ENCODE data around the gene SPEN. TPM values are rescaled to one million over a fixed set of nuclear protein-coding genes. Genes with fewer than 3 reads are reported as not detected.
"Not testable (repeated sequence)": the region's sequence is repeated elsewhere in the genome, so short reads cannot be mapped to it uniquely, and the experiment has no call there.

SPEN gene
- polyA plus RNA-seq, 1 donor (not counting 4 experiments of a cell fraction or from before 2014, with no cell fraction given): 8.9 TPM

- no peaks in the 10 kb centered on the region for H4K20me1 ChIP-seq (ENCODE audit: control insufficient read depth, extremely low read depth, insufficient read depth, low read length)
- H3K27ac ChIP-seq (ENCODE audit: control insufficient read depth, insufficient read depth, low read length): no peak overlapping the region
- no peak for DNase-seq (ENCODE audit: low read depth, low spot score)
- H3K9ac ChIP-seq (ENCODE audit: control insufficient read depth, extremely low read depth, insufficient read depth, low read length): no peak overlapping the region
- H3K36me3 ChIP-seq (ENCODE audit: control insufficient read depth in 2 of 2, extremely low read depth in 1 of 2, insufficient read depth in 2 of 2, low read length in 2 of 2): peaks cover 9 to 25% of the 10 kb centered on the region in 2 experiments
- H3K4me2 ChIP-seq (ENCODE audit: control insufficient read depth, extremely low read depth, insufficient read depth, low read depth, low read length): no peak overlapping the region
- no peak overlapping the region for H2AFZ ChIP-seq (ENCODE audit: control insufficient read depth, low read length)
- TF ChIP-seq, protein P1, sequence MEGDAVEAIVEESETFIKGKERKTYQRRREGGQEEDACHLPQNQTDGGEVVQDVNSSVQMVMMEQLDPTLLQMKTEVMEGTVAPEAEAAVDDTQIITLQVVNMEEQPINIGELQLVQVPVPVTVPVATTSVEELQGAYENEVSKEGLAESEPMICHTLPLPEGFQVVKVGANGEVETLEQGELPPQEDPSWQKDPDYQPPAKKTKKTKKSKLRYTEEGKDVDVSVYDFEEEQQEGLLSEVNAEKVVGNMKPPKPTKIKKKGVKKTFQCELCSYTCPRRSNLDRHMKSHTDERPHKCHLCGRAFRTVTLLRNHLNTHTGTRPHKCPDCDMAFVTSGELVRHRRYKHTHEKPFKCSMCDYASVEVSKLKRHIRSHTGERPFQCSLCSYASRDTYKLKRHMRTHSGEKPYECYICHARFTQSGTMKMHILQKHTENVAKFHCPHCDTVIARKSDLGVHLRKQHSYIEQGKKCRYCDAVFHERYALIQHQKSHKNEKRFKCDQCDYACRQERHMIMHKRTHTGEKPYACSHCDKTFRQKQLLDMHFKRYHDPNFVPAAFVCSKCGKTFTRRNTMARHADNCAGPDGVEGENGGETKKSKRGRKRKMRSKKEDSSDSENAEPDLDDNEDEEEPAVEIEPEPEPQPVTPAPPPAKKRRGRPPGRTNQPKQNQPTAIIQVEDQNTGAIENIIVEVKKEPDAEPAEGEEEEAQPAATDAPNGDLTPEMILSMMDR (optimal IDR thresholded peaks at IDR 0.05 in 1 of 3, IDR thresholded peaks at IDR 0.05 in 1 of 3, conservative IDR thresholded peaks at IDR 0.05 in 1 of 3; ENCODE audit: extremely low read depth in 1 of 3, insufficient read depth in 2 of 3, low read length in 3 of 3): no peak
- TF ChIP-seq EZH2 (IDR thresholded peaks at IDR 0.05; ENCODE audit: low read length): no peak
- dilution Hi-C loops (cut with MboI; ENCODE audit: extremely low pct_ligation_motif_present, low sequenced_read_pairs): no loop called here
- no peak for FAIRE-seq
- no peaks in the 10 kb centered on the region for H3K27me3 ChIP-seq (ENCODE audit: control insufficient read depth, extremely low read depth, insufficient read depth, low read length)
- peaks cover 10% of the 10 kb centered on the region for H3K4me1 ChIP-seq (ENCODE audit: control insufficient read depth, extremely low read depth, insufficient read depth, low read length)
- H3K4me3 ChIP-seq (ENCODE audit: control insufficient read depth in 2 of 3, extremely low read depth in 1 of 3, insufficient read depth in 2 of 3, low read depth in 1 of 3, low read length in 3 of 3): no peak overlapping the region
- peaks cover 74% of the 10 kb centered on the region for H3K79me2 ChIP-seq (ENCODE audit: control insufficient read depth, insufficient read depth, low read length)
- no peaks in the 10 kb centered on the region for H3K9me3 ChIP-seq (ENCODE audit: control insufficient read depth, low read depth, low read length)
- H3K9me1 ChIP-seq (ENCODE audit: control insufficient read depth, extremely low read depth, insufficient read depth, low read length): no peaks in the 10 kb centered on the region
Measured at GRCh38 chr1:15911927-15912326, 64.4 kb downstream of the SPEN start.

GRCh38 chr1:15913607-15914006, 66.1 kb downstream of the SPEN start:
- FAIRE-seq; H3K4me2 ChIP-seq (ENCODE audit: control insufficient read depth, extremely low read depth, insufficient read depth, low read depth, low read length); H3K9ac ChIP-seq (ENCODE audit: control insufficient read depth, extremely low read depth, insufficient read depth, low read length); H3K27me3 ChIP-seq (ENCODE audit: control insufficient read depth, extremely low read depth, insufficient read depth, low read length); H3K9me3 ChIP-seq (ENCODE audit: control insufficient read depth, low read depth, low read length); H3K9me1 ChIP-seq (ENCODE audit: control insufficient read depth, extremely low read depth, insufficient read depth, low read length); H2AFZ ChIP-seq (ENCODE audit: control insufficient read depth, low read length); dilution Hi-C loops (cut with MboI; ENCODE audit: extremely low pct_ligation_motif_present, low sequenced_read_pairs); DNase-seq (ENCODE audit: low read depth, low spot score); H3K27ac ChIP-seq (ENCODE audit: control insufficient read depth, insufficient read depth, low read length); H3K4me3 ChIP-seq (ENCODE audit: control insufficient read depth in 2 of 3, extremely low read depth in 1 of 3, insufficient read depth in 2 of 3, low read depth in 1 of 3, low read length in 3 of 3); H4K20me1 ChIP-seq (ENCODE audit: control insufficient read depth, extremely low read depth, insufficient read depth, low read length): not testable (repeated sequence)
- peaks cover 63% of the 10 kb centered on the region for H3K79me2 ChIP-seq (ENCODE audit: control insufficient read depth, insufficient read depth, low read length)
- H3K4me1 ChIP-seq (ENCODE audit: control insufficient read depth, extremely low read depth, insufficient read depth, low read length): peaks cover 16% of the 10 kb centered on the region
- H3K36me3 ChIP-seq (ENCODE audit: control insufficient read depth in 2 of 2, extremely low read depth in 1 of 2, insufficient read depth in 2 of 2, low read length in 2 of 2): peaks cover 9 to 25% of the 10 kb centered on the region in 2 experiments

DNA sequence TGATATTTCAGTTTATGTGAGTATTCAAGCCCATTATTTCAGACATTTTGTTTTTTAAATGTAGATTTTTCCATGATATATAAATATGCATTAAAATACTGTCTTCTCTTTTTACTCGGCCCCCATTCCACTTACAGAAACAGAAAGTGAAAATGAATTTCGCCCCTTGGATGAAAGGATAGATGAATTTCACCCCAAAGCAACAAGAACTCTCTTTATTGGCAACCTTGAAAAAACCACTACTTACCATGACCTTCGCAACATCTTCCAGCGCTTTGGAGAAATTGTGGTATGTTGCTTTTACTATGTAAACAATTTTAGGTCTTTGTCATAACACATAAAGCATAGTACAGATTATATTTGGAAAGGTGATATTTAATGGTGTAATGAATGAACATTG, 68.5 kb downstream of the SPEN start:
- DNase-seq (ENCODE audit: low read depth, low spot score): no peak
- H3K4me3 ChIP-seq (ENCODE audit: control insufficient read depth in 2 of 3, extremely low read depth in 1 of 3, insufficient read depth in 2 of 3, low read depth in 1 of 3, low read length in 3 of 3): no peak overlapping the region
- H3K9me1 ChIP-seq (ENCODE audit: control insufficient read depth, extremely low read depth, insufficient read depth, low read length): no peaks in the 10 kb centered on the region
- H2AFZ ChIP-seq (ENCODE audit: control insufficient read depth, low read length): no peak overlapping the region
- dilution Hi-C loops (cut with MboI; ENCODE audit: extremely low pct_ligation_motif_present, low sequenced_read_pairs): no loop called here
- no peaks in the 10 kb centered on the region for H3K27me3 ChIP-seq (ENCODE audit: control insufficient read depth, extremely low read depth, insufficient read depth, low read length)
- H3K36me3 ChIP-seq (ENCODE audit: control insufficient read depth in 2 of 2, extremely low read depth in 1 of 2, insufficient read depth in 2 of 2, low read length in 2 of 2): peaks cover 7 to 26% of the 10 kb centered on the region in 2 experiments
- peak overlapping the region; percentile 42 for H3K27ac ChIP-seq (ENCODE audit: control insufficient read depth, insufficient read depth, low read length)
- H3K79me2 ChIP-seq (ENCODE audit: control insufficient read depth, insufficient read depth, low read length): peaks cover 58% of the 10 kb centered on the region
- TF ChIP-seq, protein P1 (optimal IDR thresholded peaks at IDR 0.05 in 1 of 3, IDR thresholded peaks at IDR 0.05 in 1 of 3, conservative IDR thresholded peaks at IDR 0.05 in 1 of 3; ENCODE audit: extremely low read depth in 1 of 3, insufficient read depth in 2 of 3, low read length in 3 of 3): no peak
- TF ChIP-seq EZH2 (IDR thresholded peaks at IDR 0.05; ENCODE audit: low read length): no peak
- peak overlapping the region; percentile 24 for H3K4me2 ChIP-seq (ENCODE audit: control insufficient read depth, extremely low read depth, insufficient read depth, low read depth, low read length)
- no peak overlapping the region for H3K9ac ChIP-seq (ENCODE audit: control insufficient read depth, extremely low read depth, insufficient read depth, low read length)
- H3K9me3 ChIP-seq (ENCODE audit: control insufficient read depth, low read depth, low read length): no peaks in the 10 kb centered on the region
- no peaks in the 10 kb centered on the region for H4K20me1 ChIP-seq (ENCODE audit: control insufficient read depth, extremely low read depth, insufficient read depth, low read length)
- no peak for FAIRE-seq
- peaks cover 29% of the 10 kb centered on the region for H3K4me1 ChIP-seq (ENCODE audit: control insufficient read depth, extremely low read depth, insufficient read depth, low read length)

Measured in keratinocyte (primary cell).